ENCODE results near the gene TSHZ2.

Gene TSHZ2

DNA sequence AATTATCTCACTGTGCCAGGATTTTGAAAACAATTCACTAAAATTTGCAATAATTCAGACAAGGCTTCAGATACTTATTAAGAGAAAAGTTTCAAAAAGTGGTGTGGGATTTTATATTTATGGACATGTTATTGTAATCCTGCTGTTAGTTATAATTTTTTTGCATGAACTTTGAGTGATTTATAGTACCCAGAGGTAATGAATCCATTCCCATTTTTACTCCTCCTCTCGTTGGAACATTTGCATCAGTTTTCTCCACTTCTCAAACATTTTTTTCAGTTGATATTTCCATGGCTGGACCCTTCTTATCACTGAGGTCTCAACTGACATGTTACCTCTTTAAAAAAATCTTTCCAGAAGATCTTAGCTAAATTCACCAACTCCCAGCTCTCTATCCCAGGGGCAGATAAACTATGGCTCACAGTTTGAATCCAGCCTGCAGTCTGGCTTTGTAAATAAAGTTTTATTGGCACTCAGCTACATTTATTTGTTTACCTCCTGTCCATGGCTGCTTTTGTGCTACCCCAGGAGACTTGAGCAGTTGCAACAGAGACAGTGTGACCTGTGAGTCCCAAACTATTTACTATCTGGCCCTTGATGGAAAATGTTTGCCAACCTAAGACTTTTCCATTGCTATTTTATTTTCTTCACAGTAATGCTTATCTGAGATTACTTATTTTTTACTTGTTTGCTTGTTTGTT is 83.4 kb downstream of the TSHZ2 start:
- Histone ChIP-seq H3K4me2 (no peak overlapping the region), H3K9ac (no peak overlapping the region), H3K4me3 (no peak overlapping the region), H3K27ac (no peak overlapping the region), H4K20me1 (no peaks in the 10 kb centered on the region), H3K9me3 (replicated peaks in 1 of 11) (peaks cover 0 to 4% (median 0%) of the 10 kb centered on the region in 11 experiments; a peak in 1 of 22 replicates), H3K27me3 (no peaks in the 10 kb centered on the region), H3K36me3 (no peaks in the 10 kb centered on the region), H3K4me1 (no peaks in the 10 kb centered on the region)
- no peak for TF ChIP-seq Cebpa-rat (IDR thresholded peaks at IDR 0.05)

GRCh38 chr20:53057579-53057978 is 85.4 kb downstream of the TSHZ2 start:
- Histone ChIP-seq H3K9ac (no peak overlapping the region), H3K4me2 (no peak overlapping the region), H3K9me3 (replicated peaks in 1 of 11) (peaks cover 0 to 4% (median 0%) of the 10 kb centered on the region in 11 experiments; a peak in 1 of 22 replicates), H3K4me1 (no peaks in the 10 kb centered on the region), H3K4me3 (no peak overlapping the region), H3K27ac (no peak overlapping the region), H4K20me1 (no peaks in the 10 kb centered on the region), H3K36me3 (no peaks in the 10 kb centered on the region), H3K27me3 (no peaks in the 10 kb centered on the region)
- no peak for TF ChIP-seq Cebpa-rat (IDR thresholded peaks at IDR 0.05)

DNA sequence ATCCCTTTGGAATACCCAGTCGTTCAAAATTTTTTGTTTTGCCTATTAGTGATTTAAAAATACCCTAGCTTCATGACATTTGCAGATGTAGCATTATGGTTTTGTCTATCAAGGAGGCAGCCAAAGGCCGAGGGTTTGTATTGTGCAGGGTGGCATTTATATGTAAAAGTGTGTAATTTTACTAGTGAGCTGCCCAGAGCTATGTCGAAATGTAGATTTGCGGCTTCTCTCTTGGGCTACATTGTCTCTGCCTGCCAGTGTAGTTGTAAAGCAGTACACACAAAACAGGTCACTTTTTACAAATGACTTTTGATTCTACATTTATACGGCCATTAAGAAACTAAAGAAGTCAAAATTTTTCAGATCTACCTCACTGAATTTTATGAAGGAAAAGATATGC is 87.7 kb downstream of the TSHZ2 start:
- Histone ChIP-seq H3K4me1 (no peaks in the 10 kb centered on the region), H3K4me2 (no peak overlapping the region), H3K36me3 (no peaks in the 10 kb centered on the region), H4K20me1 (no peaks in the 10 kb centered on the region), H3K4me3 (no peak overlapping the region), H3K27ac (no peak overlapping the region), H3K9me3 (replicated peaks in 1 of 11) (peaks cover 0 to 4% (median 0%) of the 10 kb centered on the region in 11 experiments; a peak in 1 of 22 replicates), H3K27me3 (no peaks in the 10 kb centered on the region), H3K9ac (no peak overlapping the region)
- TF ChIP-seq Cebpa-rat (IDR thresholded peaks at IDR 0.05), result no peak

- Histone ChIP-seq H3K27ac (no peak overlapping the region), H3K4me2 (no peak overlapping the region), H3K9me3 (replicated peaks in 1 of 11) (peaks cover 0 to 4% (median 0%) of the 10 kb centered on the region in 11 experiments; a peak in 1 of 22 replicates), H3K4me3 (no peak overlapping the region), H4K20me1 (no peaks in the 10 kb centered on the region), H3K36me3 (no peaks in the 10 kb centered on the region), H3K4me1 (no peaks in the 10 kb centered on the region), H3K9ac (no peak overlapping the region), H3K27me3 (no peaks in the 10 kb centered on the region)
- TF ChIP-seq Cebpa-rat (IDR thresholded peaks at IDR 0.05), result no peak
Observed at GRCh38 chr20:53061192-53062108, 89.3 kb downstream of the TSHZ2 start.

DNA sequence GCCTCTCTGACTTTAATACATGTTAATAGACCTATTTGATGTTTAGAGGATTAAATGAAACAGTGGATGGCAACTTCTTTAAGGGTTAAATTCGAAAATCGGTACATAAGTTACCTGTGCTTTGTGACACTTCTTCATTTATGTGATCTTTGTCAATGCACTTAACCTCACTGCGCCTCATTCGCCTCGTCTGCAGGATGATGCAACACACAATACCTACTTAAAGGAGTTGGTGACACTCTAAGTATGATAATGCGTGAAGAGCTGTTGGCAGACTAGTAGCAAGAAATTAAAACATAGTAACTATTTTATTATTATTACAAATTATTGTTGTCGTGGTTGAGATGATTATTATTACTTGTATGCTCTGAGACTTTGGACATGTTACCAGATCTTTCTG is 92.8 kb downstream of the TSHZ2 start:
- no peak overlapping the region for H3K4me2 ChIP-seq
- no peak overlapping the region for H3K27ac ChIP-seq
- H3K36me3 ChIP-seq, result no peaks in the 10 kb centered on the region
- H3K4me3 ChIP-seq, result no peak overlapping the region
- H3K27me3 ChIP-seq, result no peaks in the 10 kb centered on the region
- TF ChIP-seq Cebpa-rat (IDR thresholded peaks at IDR 0.05), result no peak
- peaks cover 0 to 12% (median 0%) of the 10 kb centered on the region in 10 experiments; a peak in 3 of 20 replicates for H3K4me1 ChIP-seq
- H4K20me1 ChIP-seq, result no peaks in the 10 kb centered on the region
- H3K9ac ChIP-seq, result no peak overlapping the region
- peaks cover 0 to 7% (median 0%) of the 10 kb centered on the region in 11 experiments; a peak in 2 of 22 replicates for H3K9me3 ChIP-seq (replicated peaks in 1 of 11)

- Histone ChIP-seq H3K27ac (no peak overlapping the region; a peak in 1 of 22 replicates), H4K20me1 (no peaks in the 10 kb centered on the region), H3K4me2 (peak overlapping the region in 2 of 11 experiments; percentile 24 to 47; a peak in 4 of 22 replicates), H3K9ac (no peak overlapping the region), H3K9me3 (replicated peaks in 1 of 11) (peaks cover 0 to 7% (median 0%) of the 10 kb centered on the region in 11 experiments; a peak in 2 of 22 replicates), H3K36me3 (no peaks in the 10 kb centered on the region), H3K4me1 (peaks cover 0 to 31% (median 0%) of the 10 kb centered on the region in 10 experiments; a peak in 4 of 20 replicates), H3K4me3 (no peak overlapping the region), H3K27me3 (no peaks in the 10 kb centered on the region)
- no peak for TF ChIP-seq Cebpa-rat (IDR thresholded peaks at IDR 0.05)
Observed at GRCh38 chr20:53068241-53068640, 96.1 kb downstream of the TSHZ2 start.

DNA sequence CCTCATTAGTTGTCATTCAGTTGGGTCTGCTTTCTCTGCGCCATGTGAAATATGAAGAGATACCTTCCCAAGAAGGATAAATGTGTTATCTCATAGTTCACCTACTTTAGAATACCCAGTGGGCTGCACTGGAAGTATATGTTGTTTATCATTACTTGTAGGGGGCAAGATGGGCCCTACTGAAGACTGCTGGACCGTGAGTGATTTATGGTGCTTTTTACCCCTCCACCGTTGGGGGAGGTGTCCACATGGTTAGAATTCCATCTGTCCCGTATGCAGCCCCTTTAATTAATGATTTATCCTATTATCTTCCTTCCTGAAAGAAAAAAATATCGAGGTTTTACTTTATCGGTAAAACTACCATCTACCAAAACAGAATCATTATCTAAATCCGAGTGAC is 97.0 kb downstream of the TSHZ2 start:
- H3K9me3 ChIP-seq (replicated peaks in 1 of 11), result peaks cover 0 to 7% (median 0%) of the 10 kb centered on the region in 11 experiments; a peak in 2 of 22 replicates
- H3K4me2 ChIP-seq, result no peak overlapping the region
- no peaks in the 10 kb centered on the region for H4K20me1 ChIP-seq
- H3K4me1 ChIP-seq, result peaks cover 0 to 31% (median 0%) of the 10 kb centered on the region in 10 experiments; a peak in 4 of 20 replicates
- no peak overlapping the region for H3K27ac ChIP-seq
- H3K36me3 ChIP-seq, result no peaks in the 10 kb centered on the region
- no peak overlapping the region for H3K9ac ChIP-seq
- no peak overlapping the region for H3K4me3 ChIP-seq
- H3K27me3 ChIP-seq, result no peaks in the 10 kb centered on the region
- no peak for TF ChIP-seq Cebpa-rat (IDR thresholded peaks at IDR 0.05)

DNA sequence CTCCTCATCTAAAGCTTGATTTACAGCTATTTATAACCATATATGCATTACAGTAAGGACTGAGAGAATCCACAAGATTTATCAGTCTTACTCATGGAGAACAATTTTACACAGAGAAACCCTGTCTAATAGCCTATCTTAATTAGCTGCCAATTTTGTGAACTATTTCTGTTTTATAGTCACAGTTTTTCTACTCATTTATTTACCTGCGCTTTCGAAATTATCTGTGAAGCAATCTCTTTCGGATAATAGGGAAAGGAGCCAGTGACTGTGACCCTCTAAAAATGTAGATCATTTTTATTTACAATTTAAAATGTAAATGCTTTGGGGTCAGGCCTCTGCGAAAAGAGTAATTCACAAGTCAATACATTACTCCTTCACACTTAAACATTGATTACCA is 98.1 kb downstream of the TSHZ2 start:
- TF ChIP-seq Cebpa-rat (IDR thresholded peaks at IDR 0.05), result no peak
- no peaks in the 10 kb centered on the region for H3K27me3 ChIP-seq
- H3K4me2 ChIP-seq, result peak overlapping the region in 4 of 11 experiments; percentile 3 to 62 (median 27); a peak in 3 of 22 replicates
- H3K4me3 ChIP-seq, result no peak overlapping the region
- H3K36me3 ChIP-seq, result no peaks in the 10 kb centered on the region
- peaks cover 0 to 7% (median 0%) of the 10 kb centered on the region in 11 experiments; a peak in 2 of 22 replicates for H3K9me3 ChIP-seq (replicated peaks in 1 of 11)
- H3K9ac ChIP-seq, result no peak overlapping the region
- H3K4me1 ChIP-seq, result peaks cover 0 to 31% (median 0%) of the 10 kb centered on the region in 10 experiments; a peak in 4 of 20 replicates
- no peaks in the 10 kb centered on the region for H4K20me1 ChIP-seq
- H3K27ac ChIP-seq, result peak overlapping the region in 2 of 11 experiments; percentile 17 to 60; a peak in 3 of 22 replicates

Measured in BLaER1 treated with 17β-estradiol and CSF1 and Interleukin-3, amounts not matched to agents 10 nM and 100 nM (cell line).